Gastrocnemius medialis (tissue), 4 donors: ENCODE results near the gene EIF3F. TPM values are rescaled to one million over a fixed set of nuclear protein-coding genes. Genes with fewer than 3 reads are reported as not detected.

Experiments
- ATAC-seq, 2 donors: fragments of 150-250 bp; one replicate each; pipeline ENCODE4 v1.9.1; 2016
- DNase-seq, 2 donors: peaks; one replicate each; pipeline ENCODE4 v3.0.0-alpha.2; 2019
- H3K27ac ChIP-seq, 4 donors: fragments of 200-600 bp; sonication (generic); 1 replicate in 1 of 4; 2 replicates in 3 of 4; pipeline ENCODE4 v1.5.1; 2016 to 2018; ENCODE audit warnings: mild to moderate bottlenecking in 2 of 4, moderate library complexity in 1 of 4
- H3K27me3 ChIP-seq, 3 donors: fragments of 200-600 bp; sonication (generic) in 2 of 3; 1 replicate in 1 of 3; 2 replicates in 2 of 3; pipeline versions ENCODE4 v1.5.1 to v1.6.0; 2016 to 2019; ENCODE audit warnings: mild to moderate bottlenecking in 1 of 3, moderate library complexity in 1 of 3
- H3K36me3 ChIP-seq, 2 donors: fragments of 200-600 bp; sonication (generic) in 1 of 2; one replicate each; pipeline ENCODE4 v1.5.1; 2017 to 2018
- H3K4me1 ChIP-seq, 2 donors: fragments of 200-600 bp; sonication (generic) in 1 of 2; one replicate each; pipeline ENCODE4 v1.5.1; 2016 to 2017; ENCODE audit warnings: mild to moderate bottlenecking in 2 of 2
- H3K4me3 ChIP-seq, 4 donors: fragments of 200-600 bp; sonication (generic) in 3 of 4; 1 replicate in 1 of 4; 2 replicates in 3 of 4; pipeline ENCODE4 v1.5.1; 2016 to 2019; ENCODE audit warnings: mild to moderate bottlenecking in 2 of 4
- H3K9me3 ChIP-seq, 3 donors: fragments of 200-600 bp; sonication (generic) in 2 of 3; 1 replicate in 1 of 3; 2 replicates in 2 of 3; pipeline ENCODE4 v1.5.1; 2016 to 2019
- POLR2A ChIP-seq, 2 donors: fragments of 450-650 bp; IDR thresholded peaks; one replicate each; pipeline ENCODE4 v1.6.1; 2017; ENCODE audit warnings: antibody characterized with exemption in 2 of 2, mild to moderate bottlenecking in 2 of 2, moderate library complexity in 2 of 2
- in situ Hi-C, 4 donors: fragments of 200-750 bp; cut with MboI; loops; one replicate each; pipeline versions ENCODE4 v1.15.0 to v1.8.0; 2017; ENCODE audit warnings: low sequenced_read_pairs in 4 of 4
- intact Hi-C: fragments of 100-400 bp; cut with DNase I; formaldehyde crosslinking; loops from one replicate; pipeline ENCODE4 v1.15.1; 2023; ENCODE audit warnings: low total_unique reads
- total RNA-seq, 4 donors: library from RNA; depleted of rRNA; stranded (reverse); fragments of >200 nt; gene quantifications; one replicate each; pipeline versions ENCODE4 v1.1.0 to v1.2.3, GENCODE V29; 2016
- TF ChIP-seq, protein P1 (sequence below), 5 experiments: fragments of 450-650 bp in 3 of 5; fragments of 200-600 bp in 2 of 5; sonication (generic) in 2 of 5; IDR thresholded peaks in 4 of 5; conservative IDR thresholded peaks in 1 of 5; 1 replicate in 4 of 5; 2 replicates in 1 of 5; pipeline ENCODE4 v1.5.1; 2016 to 2019; ENCODE audit warnings: antibody characterized with exemption in 5 of 5, mild to moderate bottlenecking in 3 of 5, moderate library complexity in 3 of 5

EIF3F gene
- total RNA-seq, 4 donors from 2014 or later = 187 to 303 (median 239) TPM

DNA sequence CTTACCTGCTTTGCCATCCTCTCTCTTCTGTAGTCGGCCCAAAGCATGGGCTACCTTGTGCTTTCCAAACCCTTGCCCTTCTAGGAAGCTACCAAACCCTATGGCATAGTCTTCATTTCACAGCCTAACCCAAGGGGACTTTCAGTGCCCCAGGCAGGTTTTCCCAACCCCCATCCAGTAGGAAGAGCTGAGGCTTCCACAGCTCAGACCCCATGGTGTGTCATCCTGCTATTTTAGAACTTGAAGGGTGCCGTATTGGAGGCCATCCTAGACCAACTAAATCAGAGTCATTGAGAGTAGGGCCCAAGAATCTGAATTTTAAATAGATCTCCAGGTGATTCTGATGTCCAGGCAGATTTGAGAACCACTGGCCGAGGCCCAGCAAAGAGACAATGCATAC, 61.9 kb downstream of the EIF3F start:
- no peak for ATAC-seq
- H3K4me1 ChIP-seq = no peaks in the 10 kb centered on the region
- TF ChIP-seq, protein P1, sequence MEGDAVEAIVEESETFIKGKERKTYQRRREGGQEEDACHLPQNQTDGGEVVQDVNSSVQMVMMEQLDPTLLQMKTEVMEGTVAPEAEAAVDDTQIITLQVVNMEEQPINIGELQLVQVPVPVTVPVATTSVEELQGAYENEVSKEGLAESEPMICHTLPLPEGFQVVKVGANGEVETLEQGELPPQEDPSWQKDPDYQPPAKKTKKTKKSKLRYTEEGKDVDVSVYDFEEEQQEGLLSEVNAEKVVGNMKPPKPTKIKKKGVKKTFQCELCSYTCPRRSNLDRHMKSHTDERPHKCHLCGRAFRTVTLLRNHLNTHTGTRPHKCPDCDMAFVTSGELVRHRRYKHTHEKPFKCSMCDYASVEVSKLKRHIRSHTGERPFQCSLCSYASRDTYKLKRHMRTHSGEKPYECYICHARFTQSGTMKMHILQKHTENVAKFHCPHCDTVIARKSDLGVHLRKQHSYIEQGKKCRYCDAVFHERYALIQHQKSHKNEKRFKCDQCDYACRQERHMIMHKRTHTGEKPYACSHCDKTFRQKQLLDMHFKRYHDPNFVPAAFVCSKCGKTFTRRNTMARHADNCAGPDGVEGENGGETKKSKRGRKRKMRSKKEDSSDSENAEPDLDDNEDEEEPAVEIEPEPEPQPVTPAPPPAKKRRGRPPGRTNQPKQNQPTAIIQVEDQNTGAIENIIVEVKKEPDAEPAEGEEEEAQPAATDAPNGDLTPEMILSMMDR (IDR thresholded peaks at IDR 0.05 in 4 of 5, conservative IDR thresholded peaks at IDR 0.05 in 1 of 5) = no peak
- TF ChIP-seq POLR2A (IDR thresholded peaks at IDR 0.05) = no peak
- DNase-seq = no peak
- intact Hi-C loops (no loop called here), in situ Hi-C loops (no loop called here)
- H3K9me3 ChIP-seq = no peaks in the 10 kb centered on the region
- H3K27me3 ChIP-seq = no peaks in the 10 kb centered on the region
- H3K4me3 ChIP-seq = no peak overlapping the region
- no peaks in the 10 kb centered on the region for H3K36me3 ChIP-seq
- no peak overlapping the region for H3K27ac ChIP-seq

Other genes starting within 250 kb of the EIF3F start
- not detected for gene OR5P2, start 190.4 kb upstream of the EIF3F start, total RNA-seq
- gene OR5P3, start 156.5 kb upstream of the EIF3F start, total RNA-seq = not detected
- not detected for gene OR10A6, start 56.1 kb upstream of the EIF3F start, total RNA-seq
- not detected for gene OR10A3, start 45.6 kb upstream of the EIF3F start, total RNA-seq
- gene NLRP10, start 21.9 kb upstream of the EIF3F start, total RNA-seq = not detected
- 1 to 10 TPM in 2 of 4 donors, under 1 TPM in 2; 0.71 to 1.2 (median 1.1) TPM for gene TUB, start 93.9 kb downstream of the EIF3F start, total RNA-seq
- 1 to 10 TPM; 2.2 to 7.1 (median 4.1) TPM for gene RIC3, start 181.7 kb downstream of the EIF3F start, total RNA-seq